Stimulated activated CD4-positive, alpha-beta T cell treated with anti-CD3 and anti-CD28 coated beads, Interleukin-1b, Interleukin-23, amount 100 ng/mL, for 24 hours (primary cell): ENCODE data around the gene PRKCE.

Experiments
- DNase-seq, 4 experiments: peaks; one replicate each; pipeline ENCODE4 v3.0.0-alpha.2; 2020; ENCODE audit warnings: low read depth in 4 of 4, low spot score in 1 of 4

PRKCE gene

GRCh38 chr2:45925636-45926366 lies 274.3 kb downstream of the PRKCE start:
- no peak for DNase-seq

DNA sequence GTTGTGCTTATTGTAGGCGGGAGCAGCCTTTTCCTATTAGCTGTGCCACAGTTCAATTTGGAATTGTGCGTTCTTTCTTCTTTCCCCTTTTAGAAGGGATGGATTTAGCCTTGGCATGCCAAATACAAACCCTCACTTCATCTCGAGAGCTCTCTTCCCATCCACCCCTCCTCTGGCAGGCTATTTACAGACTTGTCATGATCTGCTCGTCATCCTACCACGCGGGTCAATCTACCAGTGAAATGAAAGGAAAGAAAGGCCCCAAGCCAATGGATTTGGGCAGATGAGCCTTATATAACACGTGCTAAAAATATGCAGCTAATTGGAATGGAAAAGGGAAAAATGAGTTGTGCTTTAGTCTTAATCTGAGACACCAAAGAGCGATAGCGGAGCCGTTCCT lies 277.5 kb downstream of the PRKCE start:
- no peak for DNase-seq

DNA sequence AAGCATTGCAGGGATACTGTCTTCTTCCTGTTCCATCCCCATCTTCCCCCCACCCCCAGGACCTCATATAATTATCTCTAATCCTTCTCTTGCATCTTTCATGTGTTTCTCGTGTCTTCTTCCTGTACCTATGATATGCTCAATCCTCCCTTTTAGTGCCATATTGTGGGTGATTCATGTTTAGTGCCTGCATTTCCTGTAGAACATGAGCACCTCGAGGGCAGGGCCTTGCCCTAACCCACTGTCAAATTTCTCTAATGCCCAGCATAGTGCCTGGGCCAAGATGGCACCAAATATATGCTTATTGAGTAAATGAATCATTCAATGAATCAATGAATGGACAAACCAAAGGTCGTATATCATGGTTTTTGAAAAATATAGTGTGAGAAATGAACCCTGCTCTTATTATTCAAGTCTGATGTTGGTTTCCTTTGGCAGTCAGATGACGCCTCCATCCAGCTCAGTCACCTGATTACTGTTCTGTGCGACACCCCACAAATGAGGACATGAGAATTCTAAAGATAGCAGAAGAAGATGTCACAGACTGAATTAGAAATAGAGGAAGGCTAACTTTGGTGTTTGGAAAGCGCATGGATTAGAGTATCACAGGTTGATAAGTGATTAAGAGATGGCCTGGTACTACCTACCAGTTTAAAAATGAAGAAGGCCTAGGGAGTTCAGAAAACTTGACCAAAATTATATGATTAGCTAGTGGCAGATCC lies 278.4 kb downstream of the PRKCE start:
- no peak for DNase-seq

DNA sequence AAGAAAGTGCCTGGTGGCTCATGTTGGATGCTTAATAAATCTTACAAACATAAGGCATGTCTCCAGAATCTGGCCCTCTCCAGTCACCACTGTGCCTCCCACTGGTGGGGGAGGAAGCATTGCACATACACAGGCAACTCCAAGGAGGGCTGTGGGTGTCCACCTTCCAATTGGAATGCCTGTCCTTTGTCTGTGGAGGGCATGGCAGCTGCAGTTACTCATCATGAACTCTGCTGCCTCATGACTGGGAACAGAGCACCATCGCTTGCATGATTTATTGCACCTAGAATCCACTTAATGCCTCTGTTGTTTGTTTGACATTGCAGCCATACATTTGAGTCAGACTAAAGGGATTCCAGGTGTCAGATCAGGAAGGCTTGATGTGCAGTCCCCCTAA lies 278.9 kb downstream of the PRKCE start:
- no peak for DNase-seq

- no peak for DNase-seq
These were observed 281.0 kb downstream of the PRKCE start for GRCh38 chr2:45932278-45932975.

GRCh38 chr2:45935791-45936622 lies 284.5 kb downstream of the PRKCE start:
- DNase-seq, result peak in 3 of 4 experiments; percentile 2 to 34 (median 8)

DNA sequence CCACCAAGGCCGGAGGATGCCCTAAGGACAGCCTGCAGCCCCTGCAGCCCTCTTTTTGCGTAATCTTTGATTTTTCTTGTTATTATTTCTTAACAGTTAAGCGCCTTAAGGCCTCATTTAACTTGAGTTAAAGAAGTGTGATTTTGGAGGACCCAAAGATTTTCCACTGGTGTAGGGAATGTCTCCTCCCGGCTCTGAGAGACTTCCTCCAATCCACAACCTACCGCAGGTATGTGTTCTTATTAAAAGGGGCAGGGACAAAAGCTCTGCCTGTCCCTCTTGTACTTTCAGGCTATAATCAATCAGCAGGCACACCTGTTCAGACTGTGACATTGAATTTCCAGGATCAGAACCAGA lies 285.1 kb downstream of the PRKCE start:
- no peak for DNase-seq

GRCh38 chr2:45937990-45938389 lies 286.5 kb downstream of the PRKCE start:
- no peak for DNase-seq

GRCh38 chr2:45938649-45939511 lies 287.4 kb downstream of the PRKCE start:
- DNase-seq, result no peak

DNA sequence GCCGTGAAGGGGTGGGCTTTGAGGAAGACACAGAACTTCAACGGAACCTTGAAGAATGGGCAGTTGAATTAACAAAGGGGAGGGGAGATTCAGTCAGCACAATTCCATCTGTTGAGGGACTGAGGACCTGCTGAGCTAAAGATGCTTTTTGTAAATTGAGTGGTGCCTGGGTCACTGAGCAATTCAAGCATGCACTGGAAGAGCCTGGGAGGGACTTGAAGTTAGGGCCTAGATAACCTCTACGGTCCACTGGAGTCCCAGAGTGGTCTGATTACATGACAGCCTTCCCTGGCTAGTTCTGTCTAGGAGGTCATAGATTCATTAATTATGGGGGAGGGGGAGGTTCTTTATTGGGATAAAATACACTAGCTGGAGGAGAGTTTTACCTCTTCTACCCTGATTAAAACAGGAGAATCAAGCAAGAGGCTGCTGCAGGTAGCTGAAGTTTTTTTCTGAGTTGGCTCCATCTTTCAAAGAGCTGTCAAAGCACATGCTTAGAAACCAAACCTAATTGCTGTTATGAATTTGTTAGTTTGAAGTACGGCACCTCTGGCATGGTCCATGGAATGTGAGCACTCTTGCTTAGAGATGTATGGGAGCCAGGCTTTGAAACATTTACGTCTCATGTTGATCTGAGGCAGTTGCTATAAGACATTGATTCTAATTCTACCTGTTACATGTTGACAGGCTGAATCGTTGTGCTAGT lies 290.2 kb downstream of the PRKCE start:
- DNase-seq, result no peak

DNA sequence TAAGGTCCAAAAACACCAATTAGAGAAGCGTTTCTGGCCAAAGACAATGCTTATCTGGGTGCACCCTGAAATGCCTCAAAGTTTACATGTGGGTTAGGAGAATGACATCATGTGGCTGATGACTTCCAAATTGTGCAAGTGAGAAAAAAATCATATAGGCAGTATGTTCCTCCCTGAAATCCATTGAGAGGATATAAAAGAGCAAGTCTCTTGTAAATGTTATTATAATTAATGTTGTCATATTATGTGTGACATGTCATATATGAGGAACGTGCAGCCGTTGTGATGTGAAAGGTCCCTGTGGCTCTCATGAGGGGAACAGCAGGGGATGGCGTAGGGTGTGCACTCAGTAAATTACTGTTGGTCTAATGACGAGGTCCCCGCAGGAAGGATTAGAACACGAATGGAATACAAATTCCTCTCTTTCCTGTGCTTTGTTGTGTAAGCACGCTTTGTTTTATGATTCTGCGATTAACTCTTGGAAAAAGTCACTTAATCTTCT lies 290.8 kb downstream of the PRKCE start:
- DNase-seq, result no peak

- DNase-seq, result no peak
These were observed 292.0 kb downstream of the PRKCE start for GRCh38 chr2:45943219-45944044.

GRCh38 chr2:45944074-45944473 lies 292.6 kb downstream of the PRKCE start:
- no peak for DNase-seq

DNA sequence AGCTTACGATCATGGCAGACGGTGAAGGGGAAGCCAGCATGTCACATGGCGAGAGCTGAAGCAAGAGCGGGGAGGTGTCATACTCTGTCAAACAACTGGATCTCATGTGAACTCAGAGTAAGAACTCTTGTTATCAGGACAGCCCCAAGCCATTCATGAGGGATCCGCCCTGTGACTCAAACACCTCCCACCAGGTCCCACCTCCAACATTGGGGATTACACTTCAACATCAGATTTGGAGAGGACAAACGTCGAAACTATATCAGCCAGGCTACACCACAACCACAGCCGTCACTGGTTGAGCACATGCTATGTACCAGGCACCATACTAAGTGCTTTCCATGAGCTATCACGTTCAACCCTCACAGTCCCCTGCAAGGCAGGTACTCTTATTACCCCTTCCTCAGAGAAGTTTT lies 293.8 kb downstream of the PRKCE start:
- DNase-seq, result no peak

DNA sequence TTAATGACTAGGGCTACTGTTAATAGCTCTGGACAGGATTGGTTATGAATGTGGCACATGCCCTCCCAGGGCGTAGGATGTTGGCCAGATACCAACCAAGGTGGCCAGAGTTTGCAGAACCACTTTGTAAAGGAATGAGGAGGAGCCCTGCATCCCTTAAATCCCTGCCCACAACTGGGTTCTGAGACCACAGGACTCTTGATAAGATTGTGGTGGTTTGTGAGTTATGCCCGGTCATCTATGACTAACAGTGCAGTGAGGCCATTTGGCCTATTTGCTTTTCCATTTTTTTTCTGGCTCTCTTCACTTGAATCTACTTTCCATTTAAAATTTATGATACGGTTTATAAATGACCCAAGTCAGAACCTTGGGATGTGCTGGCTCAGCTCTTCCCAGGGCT lies 294.5 kb downstream of the PRKCE start:
- no peak for DNase-seq

GRCh38 chr2:45950606-45951005 lies 299.1 kb downstream of the PRKCE start:
- DNase-seq, result no peak

- no peak for DNase-seq
These were observed 299.7 kb downstream of the PRKCE start for GRCh38 chr2:45951025-45951727.

- no peak for DNase-seq
These were observed 301.1 kb downstream of the PRKCE start for GRCh38 chr2:45952591-45952990.
